C4-2B (cell line): Measurements from ENCODE around the gene MINDY4B.

Experiments
- ZFX ChIP-seq: fragments of 450-650 bp; IDR thresholded peaks from 2 replicates; pipeline ENCODE4 v1.6.1; 2017
- TF ChIP-seq, protein P1 (sequence below): fragments of 450-650 bp; conservative IDR thresholded peaks from 2 replicates; pipeline ENCODE4 v1.5.1; 2017; ENCODE audit warnings: mild to moderate bottlenecking

DNA sequence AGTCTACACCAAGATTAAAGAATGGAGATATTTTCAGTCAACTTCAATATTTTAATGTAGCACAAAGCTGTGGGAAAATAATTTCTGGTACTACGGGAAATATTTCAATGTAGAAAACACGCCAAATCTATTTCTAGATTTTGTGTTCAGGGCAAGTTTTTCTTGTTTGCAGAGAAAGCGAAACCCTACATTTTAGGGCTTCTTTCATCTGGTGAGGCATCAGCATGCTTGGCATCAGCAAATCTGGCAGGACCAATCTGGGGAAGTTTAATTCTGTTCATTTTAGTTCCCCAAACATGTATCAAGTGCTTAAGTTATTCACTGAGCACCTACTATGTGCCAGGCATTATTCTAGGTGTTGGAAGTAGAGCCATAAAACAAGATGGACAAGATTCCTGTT, 37.0 kb upstream of the MINDY4B start:
- TF ChIP-seq, protein P1, sequence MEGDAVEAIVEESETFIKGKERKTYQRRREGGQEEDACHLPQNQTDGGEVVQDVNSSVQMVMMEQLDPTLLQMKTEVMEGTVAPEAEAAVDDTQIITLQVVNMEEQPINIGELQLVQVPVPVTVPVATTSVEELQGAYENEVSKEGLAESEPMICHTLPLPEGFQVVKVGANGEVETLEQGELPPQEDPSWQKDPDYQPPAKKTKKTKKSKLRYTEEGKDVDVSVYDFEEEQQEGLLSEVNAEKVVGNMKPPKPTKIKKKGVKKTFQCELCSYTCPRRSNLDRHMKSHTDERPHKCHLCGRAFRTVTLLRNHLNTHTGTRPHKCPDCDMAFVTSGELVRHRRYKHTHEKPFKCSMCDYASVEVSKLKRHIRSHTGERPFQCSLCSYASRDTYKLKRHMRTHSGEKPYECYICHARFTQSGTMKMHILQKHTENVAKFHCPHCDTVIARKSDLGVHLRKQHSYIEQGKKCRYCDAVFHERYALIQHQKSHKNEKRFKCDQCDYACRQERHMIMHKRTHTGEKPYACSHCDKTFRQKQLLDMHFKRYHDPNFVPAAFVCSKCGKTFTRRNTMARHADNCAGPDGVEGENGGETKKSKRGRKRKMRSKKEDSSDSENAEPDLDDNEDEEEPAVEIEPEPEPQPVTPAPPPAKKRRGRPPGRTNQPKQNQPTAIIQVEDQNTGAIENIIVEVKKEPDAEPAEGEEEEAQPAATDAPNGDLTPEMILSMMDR: no peak
- TF ChIP-seq ZFX: no peak
